GM23248 (cell line): ENCODE results near the gene ZNF746.

Experiments
- EZH2 ChIP-seq: fragments of 200-600 bp; sonication (generic); IDR thresholded peaks from 2 replicates; pipeline ENCODE4 v1.6.1; 2018; ENCODE audit warnings: antibody characterized with exemption, mild to moderate bottlenecking; ENCODE audit not compliant: insufficient read depth, poor library complexity, severe bottlenecking
- EZH2phosphoT487 ChIP-seq: fragments of 200-600 bp; sonication (generic); IDR thresholded peaks from 2 replicates; pipeline ENCODE4 v1.6.1; 2018; ENCODE audit warnings: antibody characterized with exemption, moderate library complexity, mild to moderate bottlenecking, low read depth; ENCODE audit not compliant: insufficient read depth

GRCh38 chr7:149431486-149432120 is 66.0 kb downstream of the ZNF746 start:
- TF ChIP-seq EZH2phosphoT487: no peak
- no peak for TF ChIP-seq EZH2
